GM21515 (cell line): Measurements from ENCODE around the gene NSD1.
A peak's percentile ranks its signal among the peaks of the same experiment; 100 is the strongest.
"Not testable (repeated sequence)": the region's sequence is repeated elsewhere in the genome, so short reads cannot be mapped to it uniquely, and the experiment has no call there.

Experiments
- ATAC-seq: cut with Tn5 transposase; IDR thresholded peaks from one replicate; pipeline ENCODE4 v1.9.1; 2021; ENCODE audit not compliant: unreplicated experiment

Gene NSD1

GRCh38 chr5:177306103-177306640, 172.6 kb downstream of the NSD1 start:
- not testable (repeated sequence) for ATAC-seq

- ATAC-seq: no peak
These were observed 173.3 kb downstream of the NSD1 start for GRCh38 chr5:177306674-177307543.

- no peak for ATAC-seq
These were observed 174.2 kb downstream of the NSD1 start for GRCh38 chr5:177307544-177308363.

GRCh38 chr5:177308740-177309139, 175.2 kb downstream of the NSD1 start:
- ATAC-seq: no peak

GRCh38 chr5:177309351-177310191, 176.0 kb downstream of the NSD1 start:
- ATAC-seq: no peak

GRCh38 chr5:177310332-177310731, 176.8 kb downstream of the NSD1 start:
- ATAC-seq: no peak

- ATAC-seq: no peak
These were observed 177.3 kb downstream of the NSD1 start for GRCh38 chr5:177310757-177311391.

GRCh38 chr5:177311392-177311722, 177.8 kb downstream of the NSD1 start:
- ATAC-seq: no peak

- ATAC-seq: peak; percentile 69
These were observed 178.4 kb downstream of the NSD1 start, which contains the start of gene MXD3 for GRCh38 chr5:177311723-177312648. Gene MXD3, minus strand, starts transcription at chr5:177311898. Its CDS starts 68 bp downstream, at chr5:177311830.

GRCh38 chr5:177312649-177313181, 179.1 kb downstream of the NSD1 start:
- ATAC-seq: peak; percentile 35

- no peak for ATAC-seq
These were observed 180.1 kb downstream of the NSD1 start for GRCh38 chr5:177313561-177314259.

GRCh38 chr5:177314376-177315342, 181.1 kb downstream of the NSD1 start:
- no peak for ATAC-seq

- no peak for ATAC-seq
These were observed 181.8 kb downstream of the NSD1 start for GRCh38 chr5:177315411-177315810.

GRCh38 chr5:177316005-177316404, 182.4 kb downstream of the NSD1 start:
- ATAC-seq: no peak

- no peak for ATAC-seq
These were observed 184.4 kb downstream of the NSD1 start for GRCh38 chr5:177317959-177318377.

- ATAC-seq: no peak
These were observed 186.5 kb downstream of the NSD1 start for GRCh38 chr5:177319913-177320588.

- no peak for ATAC-seq
These were observed 187.3 kb downstream of the NSD1 start for GRCh38 chr5:177320879-177321278.
